Anterior cingulate cortex (tissue), 58 donors: ENCODE results near the gene IGSF23.
"Not testable (repeated sequence)": the region's sequence is repeated elsewhere in the genome, so short reads cannot be mapped to it uniquely, and the experiment has no call there.

Source experiments
- DNase-seq, 58 donors: peaks; one replicate each; lab custom pipeline; 2025; lab: John Stamatoyannopoulos, UW

IGSF23 gene

DNA sequence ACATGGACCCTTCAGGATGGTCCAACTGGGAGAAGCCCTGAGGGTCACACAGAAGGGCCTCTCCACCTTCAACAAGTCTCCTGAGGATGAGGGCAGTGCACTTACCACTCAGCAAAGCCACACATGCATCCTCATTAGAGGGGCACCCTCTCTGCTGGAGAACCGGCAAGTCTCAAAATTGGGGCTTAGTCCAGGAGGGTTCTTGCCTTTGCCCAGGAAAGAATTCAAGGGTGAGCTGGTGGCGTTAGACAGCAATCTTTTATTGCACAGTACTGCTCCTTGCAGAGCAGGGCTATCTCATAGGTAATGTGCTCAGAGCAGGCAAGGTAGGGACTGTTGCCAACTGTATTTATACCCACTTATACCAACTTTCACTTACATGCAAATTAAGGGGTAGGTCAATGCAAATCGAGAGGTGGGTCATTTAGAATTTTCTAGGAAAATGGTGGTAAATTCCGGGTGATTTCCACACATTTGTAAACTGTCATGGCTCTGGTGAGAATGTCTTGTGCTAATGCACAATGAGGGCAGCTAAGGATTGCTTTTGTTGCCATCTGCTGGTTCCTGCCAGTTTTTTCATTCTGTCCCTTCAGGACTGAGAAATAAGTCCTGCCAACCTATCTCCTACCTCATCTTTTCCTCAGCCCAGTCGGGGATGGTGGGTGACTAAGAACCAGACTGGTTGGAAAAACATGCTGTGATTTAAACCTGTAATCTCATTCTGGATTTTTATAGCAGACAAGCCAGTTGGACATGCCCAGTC lies 27.8 kb upstream of the IGSF23 start:
- no peak for DNase-seq

- DNase-seq = no peak
These were observed 25.2 kb upstream of the IGSF23 start for GRCh38 chr19:44587963-44588770.

DNA sequence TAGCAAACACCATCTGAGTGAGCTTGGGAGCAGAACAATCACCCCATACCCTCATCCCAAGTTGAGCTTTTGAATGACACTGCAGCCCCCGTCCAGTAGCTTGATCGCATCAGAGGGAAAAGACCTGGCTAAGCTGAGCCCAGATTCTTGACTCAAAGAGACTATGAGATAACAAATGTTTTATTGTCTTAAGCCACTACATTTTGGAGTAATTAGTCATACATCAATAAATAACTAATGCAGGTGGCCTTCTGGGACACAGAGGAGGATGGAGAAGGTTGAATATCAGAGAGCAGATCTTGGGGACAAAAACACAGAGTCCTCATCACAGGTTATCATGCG lies 24.6 kb upstream of the IGSF23 start:
- no peak for DNase-seq

- no peak for DNase-seq
These were observed 22.9 kb upstream of the IGSF23 start for GRCh38 chr19:44590245-44591059.

- DNase-seq = not testable (repeated sequence)
These were observed 21.9 kb upstream of the IGSF23 start for GRCh38 chr19:44591340-44591993.

DNA sequence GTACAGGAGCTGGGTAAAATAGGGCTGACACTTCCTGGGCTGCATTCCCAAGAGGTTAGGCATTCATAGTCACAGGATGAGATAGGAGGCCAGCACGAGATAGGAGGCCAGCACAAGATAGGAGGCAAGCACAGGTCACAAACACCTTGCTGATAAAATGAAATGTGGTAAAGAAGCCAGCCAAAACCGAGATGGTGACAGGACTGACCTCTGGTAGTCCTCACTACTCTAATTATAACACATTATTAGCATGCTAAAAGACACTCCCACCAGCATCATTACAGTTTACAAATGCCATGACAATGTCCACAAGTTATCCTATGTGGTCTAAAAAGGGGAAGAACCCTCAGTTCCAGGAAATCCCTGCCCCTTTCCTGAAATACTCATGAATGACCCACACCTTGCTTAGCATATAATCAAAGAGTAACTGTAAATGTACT lies 20.9 kb upstream of the IGSF23 start:
- no peak for DNase-seq

GRCh38 chr19:44593294-44593693 lies 20.1 kb upstream of the IGSF23 start:
- DNase-seq = no peak

GRCh38 chr19:44593866-44594266 lies 19.5 kb upstream of the IGSF23 start:
- DNase-seq = not testable (repeated sequence)

DNA sequence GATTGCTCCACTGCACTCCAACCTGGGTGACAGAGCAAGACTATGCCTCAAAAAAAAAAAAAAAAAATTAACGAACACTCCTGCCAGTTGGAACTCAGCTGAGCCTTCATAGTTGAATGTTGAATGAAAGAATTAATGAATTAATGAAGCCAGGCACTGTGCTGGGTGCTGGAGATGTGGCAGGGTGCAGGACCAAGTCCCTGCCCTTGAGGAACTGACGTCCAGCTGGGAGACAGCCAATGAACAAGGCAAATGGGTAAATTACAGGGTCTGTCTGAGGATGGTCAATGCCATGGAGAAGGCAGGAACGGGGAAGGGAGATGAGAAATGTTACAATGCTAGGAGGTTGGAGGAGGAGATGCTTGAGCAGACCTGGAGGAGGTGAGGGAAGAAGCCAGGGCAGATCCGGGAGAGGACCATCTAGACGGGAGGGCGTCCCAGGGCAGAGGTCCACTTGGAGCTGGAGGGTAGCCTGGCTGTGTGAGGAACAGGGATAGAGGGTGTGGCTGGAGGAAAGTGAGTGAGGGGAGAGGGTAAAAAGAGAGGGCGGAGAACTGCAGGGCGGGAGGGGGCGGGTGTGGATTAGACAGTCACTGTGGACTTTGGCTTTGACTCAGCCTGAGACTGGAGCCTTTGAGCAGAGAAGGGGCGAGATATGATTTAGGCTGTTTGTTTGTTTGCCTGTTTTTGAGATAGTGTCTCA lies 16.8 kb upstream of the IGSF23 start:
- no peak for DNase-seq

GRCh38 chr19:44597131-44597491 lies 16.3 kb upstream of the IGSF23 start:
- no peak for DNase-seq

GRCh38 chr19:44598355-44598754 lies 15.0 kb upstream of the IGSF23 start:
- DNase-seq = no peak

DNA sequence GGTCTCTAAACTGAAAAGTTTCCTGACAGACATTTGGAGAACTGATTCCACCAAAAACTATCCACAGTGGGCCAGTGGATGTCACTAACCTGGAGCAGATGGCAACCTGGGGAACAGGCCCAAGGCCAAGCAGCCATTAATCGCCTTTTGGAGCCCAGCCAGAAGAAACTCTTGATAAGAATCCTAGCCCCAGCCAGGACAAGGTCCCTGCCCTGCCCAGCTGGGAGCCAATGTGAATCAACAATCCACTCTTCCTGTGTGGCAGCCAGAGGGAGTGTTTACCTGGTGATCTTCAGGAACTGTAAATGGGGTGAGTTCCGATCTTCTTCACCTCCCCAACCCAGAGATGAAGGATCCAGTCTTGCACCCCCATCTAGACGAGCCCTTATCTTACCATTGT lies 14.5 kb upstream of the IGSF23 start:
- no peak for DNase-seq

- no peak for DNase-seq
These were observed 12.9 kb upstream of the IGSF23 start for GRCh38 chr19:44600466-44600865.

GRCh38 chr19:44602081-44602480 lies 11.3 kb upstream of the IGSF23 start:
- DNase-seq = no peak

DNA sequence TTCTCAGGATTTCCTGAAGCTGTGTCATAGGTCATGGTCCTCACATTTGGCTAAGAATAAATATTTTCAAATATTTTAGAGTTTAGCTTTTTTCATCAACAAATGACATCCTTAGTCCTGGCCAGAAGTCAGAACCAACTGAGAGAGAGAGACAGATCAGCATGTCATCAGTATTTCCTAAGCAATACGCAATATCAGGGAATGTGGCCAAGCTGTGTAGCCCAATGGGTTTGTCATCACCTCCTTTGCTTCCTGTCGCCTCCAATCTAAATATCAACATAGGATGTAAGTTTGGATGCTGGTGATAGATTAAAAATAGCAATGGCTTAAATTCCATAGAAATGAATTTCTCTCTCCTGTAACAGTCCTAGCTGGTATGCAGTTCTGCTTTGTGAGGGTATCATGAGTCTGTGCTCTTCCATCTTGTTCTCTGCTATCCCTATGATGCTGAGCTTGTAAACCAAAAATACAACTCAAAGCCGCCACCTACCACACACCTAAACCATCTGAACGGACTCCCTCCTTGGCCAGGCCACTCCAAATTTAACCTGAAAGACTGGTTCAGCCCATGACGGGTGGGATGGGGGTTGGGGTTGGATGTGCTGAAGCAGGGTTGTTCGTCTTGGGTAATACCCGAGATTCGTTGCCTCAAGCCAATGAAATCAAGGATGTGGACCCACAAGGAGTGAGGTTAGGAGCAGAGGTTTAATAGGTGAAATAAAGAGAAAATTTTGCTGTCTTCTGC lies 10.0 kb upstream of the IGSF23 start:
- no peak for DNase-seq

DNA sequence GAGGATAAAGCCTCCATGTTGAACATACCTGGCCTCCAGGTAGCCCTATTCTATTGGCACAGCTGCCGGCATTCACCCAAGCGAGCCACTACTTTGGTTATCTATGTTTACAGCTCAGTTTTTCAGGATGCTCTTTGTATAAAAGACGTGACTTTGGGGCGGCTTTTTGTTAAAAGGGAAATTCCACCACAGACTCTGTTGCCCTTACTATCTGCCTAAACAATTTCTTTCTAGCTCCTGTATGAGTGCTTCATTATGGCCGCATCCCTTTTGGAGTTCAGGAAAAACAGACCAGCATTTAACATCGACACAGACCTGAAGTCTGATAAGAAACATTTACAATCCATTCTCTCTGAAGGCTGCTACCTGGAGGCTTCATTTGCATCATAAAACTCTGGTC lies 9.1 kb upstream of the IGSF23 start:
- DNase-seq = no peak

DNA sequence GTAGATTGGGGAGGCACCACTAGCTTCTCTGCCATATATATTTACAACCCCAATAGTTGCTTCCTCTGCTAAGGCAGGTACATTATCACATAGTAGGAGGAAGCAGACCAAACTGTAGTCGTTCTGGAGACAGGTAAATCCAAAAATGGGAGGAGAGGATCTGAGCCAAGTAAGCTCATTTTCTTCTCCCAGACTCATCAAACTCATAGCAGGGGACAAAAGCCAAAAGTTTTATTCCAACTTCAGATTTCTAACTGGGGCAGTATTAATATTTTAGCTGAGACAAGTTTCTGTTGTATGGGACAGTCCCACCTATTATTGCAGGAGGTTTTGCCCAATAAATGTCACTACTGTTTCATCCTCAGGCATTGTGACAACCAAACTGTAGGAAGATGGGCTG lies 7.8 kb upstream of the IGSF23 start:
- DNase-seq = no peak

DNA sequence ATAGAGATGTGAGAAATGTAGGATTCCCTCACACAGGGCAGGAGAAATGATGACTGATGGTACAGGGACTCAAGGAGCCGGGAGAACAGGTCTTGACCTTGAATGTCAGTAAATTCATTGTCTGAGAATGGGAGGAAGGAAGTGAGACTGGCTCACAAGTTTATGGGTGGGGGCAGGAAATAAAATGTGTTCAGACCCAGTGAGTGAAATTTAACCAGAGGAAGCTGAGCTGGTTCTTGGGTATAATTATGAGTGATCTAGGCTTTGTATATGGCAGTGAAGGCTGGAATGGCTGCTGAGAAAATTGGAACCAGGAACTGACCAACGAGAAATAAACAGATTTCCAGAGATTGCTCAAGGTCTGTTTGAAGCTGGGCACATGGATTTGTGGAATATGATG lies 6.3 kb upstream of the IGSF23 start:
- no peak for DNase-seq

GRCh38 chr19:44607917-44608316 lies 5.4 kb upstream of the IGSF23 start:
- no peak for DNase-seq
